H9 (cell line): Measurements from ENCODE around the gene STT3B. TPM values are rescaled to one million over a fixed set of nuclear protein-coding genes. Genes with fewer than 3 reads are reported as not detected.

Experiments
- DNase-seq: peaks from one replicate; pipeline ENCODE4 v3.0.0-alpha.2; 2017
- H2AFZ ChIP-seq: one replicate; pipeline ENCODE4 v1.6.1; 2013; ENCODE audit warnings: mild to moderate bottlenecking, low read length, control low read depth, moderate library complexity
- H2AK5ac ChIP-seq: 2 replicates; pipeline ENCODE4 v1.6.1; 2013; ENCODE audit warnings: low read length, control low read depth, mixed read lengths; ENCODE audit not compliant: insufficient read length
- H2BK120ac ChIP-seq: one replicate; pipeline ENCODE4 v1.6.1; 2013; ENCODE audit warnings: low read depth, mild to moderate bottlenecking, low read length, control low read depth, inconsistent platforms; ENCODE audit not compliant: poor library complexity, severe bottlenecking
- H2BK12ac ChIP-seq: 2 replicates; pipeline ENCODE4 v1.6.1; 2013; ENCODE audit warnings: low read length, control low read depth, mixed read lengths, low read depth; ENCODE audit not compliant: insufficient read length
- H2BK15ac ChIP-seq: 2 replicates; pipeline ENCODE4 v1.6.1; 2013; ENCODE audit warnings: low read depth, low read length, control low read depth
- H2BK20ac ChIP-seq: one replicate; pipeline ENCODE4 v1.6.1; 2013; ENCODE audit warnings: low read depth, mild to moderate bottlenecking, low read length, control low read depth, inconsistent platforms; ENCODE audit not compliant: poor library complexity, severe bottlenecking
- H2BK5ac ChIP-seq: 2 replicates; pipeline ENCODE4 v1.6.1; 2013; ENCODE audit warnings: low read length, control low read depth, mixed read lengths; ENCODE audit not compliant: insufficient read length
- H3K14ac ChIP-seq: 2 replicates; pipeline ENCODE4 v1.6.1; 2013; ENCODE audit warnings: low read length, control low read depth; ENCODE audit not compliant: insufficient read depth
- H3K18ac ChIP-seq: 2 replicates; pipeline ENCODE4 v1.6.1; 2013; ENCODE audit warnings: low read depth, mild to moderate bottlenecking, mixed read lengths, low read length, control low read depth; ENCODE audit not compliant: insufficient read length
- H3K23ac ChIP-seq: 2 replicates; pipeline ENCODE4 v1.6.1; 2013; ENCODE audit warnings: low read length, control low read depth, mixed read lengths, low read depth; ENCODE audit not compliant: insufficient read length
- H3K23me2 ChIP-seq: 2 replicates; pipeline ENCODE4 v1.6.1; 2013; ENCODE audit warnings: low read depth, mild to moderate bottlenecking, mixed read lengths, low read length, control low read depth; ENCODE audit not compliant: insufficient read length, poor library complexity, severe bottlenecking
- H3K27ac ChIP-seq: 2 replicates; pipeline ENCODE4 v1.5.1; 2013; ENCODE audit warnings: low read length, control low read depth, mixed read lengths, low read depth; ENCODE audit not compliant: insufficient read length
- H3K27me3 ChIP-seq: 2 replicates; pipeline ENCODE4 v1.6.1; 2013; ENCODE audit warnings: low read length, control low read depth, inconsistent platforms; ENCODE audit not compliant: insufficient read depth
- H3K4ac ChIP-seq: 2 replicates; pipeline ENCODE4 v1.6.1; 2013; ENCODE audit warnings: low read depth, mild to moderate bottlenecking, control low read depth, inconsistent platforms, low read length, moderate library complexity
- H3K4me1 ChIP-seq: 2 replicates; pipeline ENCODE4 v1.6.1; 2013; ENCODE audit warnings: low read length, control low read depth, inconsistent platforms; ENCODE audit not compliant: insufficient read depth
- H3K4me2 ChIP-seq: 2 replicates; pipeline ENCODE4 v1.6.1; 2013; ENCODE audit warnings: low read length, control low read depth, mixed read lengths; ENCODE audit not compliant: insufficient read length, insufficient read depth
- H3K56ac ChIP-seq: 2 replicates; pipeline ENCODE4 v1.6.1; 2013; ENCODE audit warnings: low read depth, mild to moderate bottlenecking, mixed read lengths, low read length, control low read depth; ENCODE audit not compliant: insufficient read length
- H3K79me1 ChIP-seq: 2 replicates; pipeline ENCODE4 v1.6.1; 2013; ENCODE audit warnings: low read depth, mild to moderate bottlenecking, moderate library complexity, low read length, control low read depth, inconsistent platforms; ENCODE audit not compliant: insufficient read depth, poor library complexity, severe bottlenecking
- H3K79me2 ChIP-seq: 2 replicates; pipeline ENCODE4 v1.6.1; 2013; ENCODE audit warnings: low read length, control low read depth, inconsistent platforms; ENCODE audit not compliant: insufficient read depth
- H3K9ac ChIP-seq: 2 replicates; pipeline ENCODE4 v1.6.1; 2013; ENCODE audit warnings: low read length, control low read depth, mixed read lengths; ENCODE audit not compliant: insufficient read length; ENCODE audit errors: extremely low read depth
- H3K9me3 ChIP-seq: one replicate; pipeline ENCODE4 v1.6.1; 2013; ENCODE audit warnings: low read depth, low read length, inconsistent platforms; ENCODE audit not compliant: control insufficient read depth
- H3T11ph ChIP-seq: one replicate; pipeline ENCODE4 v1.6.1; 2013; ENCODE audit warnings: mild to moderate bottlenecking, low read length, control low read depth, inconsistent platforms
- H4K20me1 ChIP-seq: one replicate; pipeline ENCODE4 v1.6.1; 2013; ENCODE audit not compliant: control insufficient read depth, insufficient read length, insufficient read depth
- H4K5ac ChIP-seq: 2 replicates; pipeline ENCODE4 v1.6.1; 2013; ENCODE audit warnings: low read depth, mild to moderate bottlenecking, mixed read lengths, low read length, control low read depth; ENCODE audit not compliant: insufficient read length
- H4K8ac ChIP-seq: replicated peaks from 2 replicates; pipeline ENCODE4 v1.6.1; 2013; ENCODE audit warnings: low read length, control low read depth, mixed read lengths, low read depth; ENCODE audit not compliant: insufficient read length
- H4K91ac ChIP-seq: 2 replicates; pipeline ENCODE4 v1.6.1; 2013; ENCODE audit warnings: low read depth, mild to moderate bottlenecking, moderate library complexity, mixed read lengths, low read length, control low read depth; ENCODE audit not compliant: insufficient read length
- H3K27ac Mint-ChIP-seq, 3 experiments: 2 replicates in 2 of 3; 3 replicates in 1 of 3; pipeline ENCODE4 v1.8.0; 2020 to 2021; ENCODE audit warnings: mixed read lengths in 3 of 3, mild to moderate bottlenecking in 1 of 3, moderate library complexity in 1 of 3
- H3K27me3 Mint-ChIP-seq: 2 replicates; pipeline ENCODE4 v1.8.0; 2021; ENCODE audit warnings: low read depth, mild to moderate bottlenecking, moderate library complexity, mixed read lengths
- H3K36me3 Mint-ChIP-seq, 3 experiments: 2 replicates in 2 of 3; 3 replicates in 1 of 3; pipeline ENCODE4 v1.8.0; 2020 to 2021; ENCODE audit warnings: low read depth in 3 of 3, mixed read lengths in 3 of 3; ENCODE audit not compliant: insufficient read depth in 1 of 3
- H3K4me1 Mint-ChIP-seq, 2 experiments: 2 replicates each; pipeline ENCODE4 v1.8.0; 2020; ENCODE audit warnings: mixed read lengths in 2 of 2
- H3K4me3 Mint-ChIP-seq, 2 experiments: 2 replicates in 1 of 2; 3 replicates in 1 of 2; pipeline ENCODE4 v1.8.0; 2020 to 2021; ENCODE audit warnings: mild to moderate bottlenecking in 2 of 2, mixed read lengths in 2 of 2, moderate library complexity in 1 of 2
- H3K9me3 Mint-ChIP-seq, 2 experiments: 2 replicates in 1 of 2; 3 replicates in 1 of 2; pipeline ENCODE4 v1.8.0; 2020; ENCODE audit warnings: mild to moderate bottlenecking in 2 of 2, mixed read lengths in 2 of 2, moderate library complexity in 1 of 2
- CTCF ChIP-seq: fragments of 200-600 bp; sonication (generic); conservative IDR thresholded peaks from 3 replicates; pipeline ENCODE4 v1.8.0; 2021; ENCODE audit warnings: antibody characterized with exemption, mild to moderate bottlenecking
- WGBS: extraction: QIAGEN DNeasy Blood & Tissue Kit; methylation state at CpG from one replicate; pipeline ENCODE4 v1.1.7; 2013; ENCODE audit warnings: missing lambda C conversion rate, low lambda C conversion rate, mixed read lengths; ENCODE audit not compliant: insufficient read length; ENCODE audit errors: extremely low coverage; 5-methylcytosine and 5-hydroxymethylcytosine counted together
- total RNA-seq: library from RNA; stranded (reverse); gene quantifications from 2 replicates; pipeline ENCODE4 v1.2.1, GENCODE V29; 2021

STT3B gene
- total RNA-seq, 1 experiment from 2014 or later: 79.9 TPM

DNA sequence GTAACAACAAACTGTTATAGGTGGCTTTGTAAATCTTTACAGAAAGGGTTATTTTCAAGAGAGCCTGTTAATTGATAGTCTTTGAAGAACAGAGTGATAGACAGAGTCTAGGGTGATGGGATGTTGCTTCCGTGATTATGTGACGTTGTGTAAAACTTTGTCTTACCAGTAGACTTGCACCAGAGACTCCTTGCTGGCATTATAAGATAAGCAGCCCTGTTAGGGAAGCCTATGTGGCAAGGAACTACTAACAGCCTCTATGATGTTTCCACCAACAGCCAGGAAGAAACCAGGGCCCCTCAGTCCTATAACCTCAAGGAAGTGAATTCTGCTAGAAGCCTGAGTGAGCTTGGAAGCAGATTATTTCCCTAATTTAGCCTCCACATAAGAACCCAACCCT, 18.9 kb downstream of the STT3B start:
- no peak overlapping the region for H2BK5ac ChIP-seq
- H3K27ac Mint-ChIP-seq: 0 out of 7 replicates have a peak overlapping the region, but pooled peaks of 1 of the 3 experiments have one; percentile 19
- H3K4ac ChIP-seq: no peak overlapping the region
- no peaks in the 10 kb centered on the region for H3K4me1 ChIP-seq
- no peaks in the 10 kb centered on the region for H4K20me1 ChIP-seq
- H2BK120ac ChIP-seq: no peak overlapping the region
- H4K91ac ChIP-seq: no peak overlapping the region
- H3K79me2 ChIP-seq: peaks cover 21% of the 10 kb centered on the region; the same call in 1 of the 2 replicates
- H3K18ac ChIP-seq: no peak overlapping the region
- WGBS: no CpG with 5 or more reads among the region's 2 CpGs
- no peak overlapping the region for H3K23ac ChIP-seq
- no peak overlapping the region for H3K27ac ChIP-seq
- no peak overlapping the region for H3K9ac ChIP-seq
- TF ChIP-seq CTCF: no peak
- no peak overlapping the region for H3T11ph ChIP-seq
- no peak overlapping the region for H4K5ac ChIP-seq
- H3K4me1 Mint-ChIP-seq: peaks cover 16% of the 10 kb centered on the region in 2 experiments
- H2AK5ac ChIP-seq: no peak overlapping the region
- peaks cover 3 to 13% (median 9%) of the 10 kb centered on the region in 3 experiments; a peak in 6 of 7 replicates for H3K36me3 Mint-ChIP-seq
- no peak overlapping the region for H2BK15ac ChIP-seq
- no peak overlapping the region for H2BK12ac ChIP-seq
- no peak overlapping the region for H3K4me2 ChIP-seq
- H3K56ac ChIP-seq: no peak overlapping the region
- H2BK20ac ChIP-seq: no peak overlapping the region
- H3K4me3 Mint-ChIP-seq: no peak overlapping the region
- H3K27me3 Mint-ChIP-seq: no peaks in the 10 kb centered on the region
- no peak for DNase-seq
- peaks cover 0 to 4% of the 10 kb centered on the region in 2 experiments; a peak in 2 of 5 replicates for H3K9me3 Mint-ChIP-seq
- no peak overlapping the region for H4K8ac ChIP-seq
- H3K9me3 ChIP-seq: no peaks in the 10 kb centered on the region
- H3K79me1 ChIP-seq: peaks cover 7% of the 10 kb centered on the region
- H3K23me2 ChIP-seq: no peaks in the 10 kb centered on the region
- no peaks in the 10 kb centered on the region for H3K27me3 ChIP-seq
- H3K14ac ChIP-seq: no peak overlapping the region
- H2AFZ ChIP-seq: no peak overlapping the region
